Lower leg skin (tissue), 3 donors: ENCODE results near the gene HCRT.

Experiments used
- POLR2A ChIP-seq, 2 donors: fragments of 450-650 bp; IDR thresholded peaks; one replicate each; pipeline ENCODE4 v1.6.1; 2016 to 2017; ENCODE audit warnings: antibody characterized with exemption in 2 of 2, mild to moderate bottlenecking in 1 of 2, moderate library complexity in 1 of 2
- TF ChIP-seq, protein P1 (sequence below), 3 donors: fragments of 450-650 bp; IDR thresholded peaks; one replicate each; pipeline ENCODE4 v1.5.1; 2016; ENCODE audit warnings: antibody characterized with exemption in 3 of 3, mild to moderate bottlenecking in 3 of 3, moderate library complexity in 2 of 3

DNA sequence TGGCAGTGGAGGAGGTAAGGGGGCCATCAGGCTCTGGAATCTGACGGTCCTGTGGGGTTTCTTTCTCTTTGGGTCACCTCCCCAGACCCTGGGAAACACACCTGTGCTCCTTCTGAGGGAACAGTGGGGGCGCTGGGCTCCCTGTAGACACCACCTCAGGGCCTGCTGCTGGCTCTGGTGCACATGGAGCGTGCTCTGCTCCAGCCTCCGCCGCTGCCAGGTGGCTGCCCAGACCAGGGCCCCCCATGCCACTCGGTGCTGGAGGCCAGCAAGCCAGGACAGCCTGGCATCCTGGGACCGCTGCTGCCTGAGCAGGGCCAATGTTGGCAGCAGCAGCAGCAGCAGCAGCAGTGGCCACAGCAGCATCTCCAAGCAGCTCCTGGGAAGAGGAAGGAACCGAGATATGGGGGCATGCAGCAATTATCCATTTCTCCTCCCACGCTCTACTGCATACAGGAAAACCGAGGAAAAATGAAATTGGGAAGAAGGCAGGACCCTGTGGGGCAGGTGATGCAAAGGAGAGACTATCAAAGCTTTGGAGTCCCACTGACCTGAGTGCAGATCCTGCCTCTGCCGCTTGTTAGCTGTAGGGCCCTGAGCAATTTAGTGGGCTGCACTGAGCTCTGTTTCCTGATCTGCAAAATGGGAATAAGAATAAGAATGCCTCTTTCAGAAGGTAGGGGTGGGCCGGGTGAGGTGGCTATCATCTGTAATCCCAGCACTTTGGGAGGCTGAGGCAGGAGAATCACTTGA lies 8.1 kb upstream of the HCRT start:
- TF ChIP-seq POLR2A (IDR thresholded peaks at IDR 0.05): no peak
- TF ChIP-seq, protein P1, sequence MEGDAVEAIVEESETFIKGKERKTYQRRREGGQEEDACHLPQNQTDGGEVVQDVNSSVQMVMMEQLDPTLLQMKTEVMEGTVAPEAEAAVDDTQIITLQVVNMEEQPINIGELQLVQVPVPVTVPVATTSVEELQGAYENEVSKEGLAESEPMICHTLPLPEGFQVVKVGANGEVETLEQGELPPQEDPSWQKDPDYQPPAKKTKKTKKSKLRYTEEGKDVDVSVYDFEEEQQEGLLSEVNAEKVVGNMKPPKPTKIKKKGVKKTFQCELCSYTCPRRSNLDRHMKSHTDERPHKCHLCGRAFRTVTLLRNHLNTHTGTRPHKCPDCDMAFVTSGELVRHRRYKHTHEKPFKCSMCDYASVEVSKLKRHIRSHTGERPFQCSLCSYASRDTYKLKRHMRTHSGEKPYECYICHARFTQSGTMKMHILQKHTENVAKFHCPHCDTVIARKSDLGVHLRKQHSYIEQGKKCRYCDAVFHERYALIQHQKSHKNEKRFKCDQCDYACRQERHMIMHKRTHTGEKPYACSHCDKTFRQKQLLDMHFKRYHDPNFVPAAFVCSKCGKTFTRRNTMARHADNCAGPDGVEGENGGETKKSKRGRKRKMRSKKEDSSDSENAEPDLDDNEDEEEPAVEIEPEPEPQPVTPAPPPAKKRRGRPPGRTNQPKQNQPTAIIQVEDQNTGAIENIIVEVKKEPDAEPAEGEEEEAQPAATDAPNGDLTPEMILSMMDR (IDR thresholded peaks at IDR 0.05): no peak
